Ascending aorta (tissue), 2 donors: ENCODE measurements around the gene ZFYVE21. TPM values are rescaled to one million over a fixed set of nuclear protein-coding genes. Genes with fewer than 3 reads are reported as not detected.

Experiments
- DNase-seq, 2 donors: peaks; one replicate each; pipeline ENCODE4 v3.0.0-alpha.2; 2019; ENCODE audit warnings: low spot score in 2 of 2
- H3K27ac ChIP-seq, 2 donors: fragments of 200-600 bp; sonication (generic); one replicate each; pipeline ENCODE4 v1.5.1; 2016 to 2017; ENCODE audit warnings: mild to moderate bottlenecking in 1 of 2
- H3K27me3 ChIP-seq: fragments of 200-600 bp; sonication (generic); one replicate; pipeline ENCODE4 v1.5.1; 2017
- H3K36me3 ChIP-seq, 2 donors: fragments of 200-600 bp; sonication (generic); one replicate each; pipeline ENCODE4 v1.5.1; 2016
- H3K4me1 ChIP-seq, 2 donors: fragments of 200-600 bp; sonication (generic); one replicate each; pipeline ENCODE4 v1.5.1; 2016 to 2017; ENCODE audit warnings: mild to moderate bottlenecking in 1 of 2
- H3K4me3 ChIP-seq, 2 donors: fragments of 200-600 bp; sonication (generic); one replicate each; pipeline ENCODE4 v1.5.1; 2016 to 2017; ENCODE audit warnings: mild to moderate bottlenecking in 1 of 2
- H3K9me3 ChIP-seq, 2 donors: fragments of 200-600 bp; sonication (generic); one replicate each; pipeline ENCODE4 v1.5.1; 2016
- CTCF ChIP-seq, 3 experiments: fragments of 200-600 bp in 2 of 3; fragments of 450-650 bp in 1 of 3; sonication (generic) in 2 of 3; IDR thresholded peaks; one replicate each; pipeline ENCODE4 v1.5.1; 2016 to 2019; ENCODE audit warnings: antibody characterized with exemption in 3 of 3, mild to moderate bottlenecking in 1 of 3, moderate library complexity in 1 of 3
- intact Hi-C: fragments of 100-400 bp; cut with DNase I; formaldehyde crosslinking; loops from one replicate; pipeline ENCODE4 v1.15.1; 2023
- total RNA-seq: library from RNA; depleted of rRNA; stranded (reverse); fragments of >200 nt; gene quantifications from one replicate; pipeline ENCODE4 v1.1.0, GENCODE V29; 2016

ZFYVE21 gene
- total RNA-seq, 1 donor from 2014 or later: 219 TPM

DNA sequence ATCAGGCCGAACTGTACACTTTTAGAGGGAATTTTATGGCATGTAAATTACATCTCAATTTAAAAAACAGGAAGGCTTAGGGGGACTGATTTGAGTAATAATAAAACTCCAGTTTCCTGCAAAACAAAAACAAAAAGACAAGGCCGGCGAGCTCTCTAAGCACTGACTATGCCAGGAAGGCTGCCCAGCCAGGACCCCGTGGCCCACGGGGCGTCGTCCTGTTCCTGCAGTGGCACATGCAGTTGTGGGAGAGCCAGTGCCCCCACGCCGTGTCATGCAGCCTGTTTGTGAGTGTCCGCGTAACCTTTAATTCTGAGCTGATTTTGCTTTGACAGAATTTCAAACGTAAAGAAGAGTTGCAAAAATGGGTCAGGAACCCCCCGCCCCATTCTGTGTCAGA lies 10.9 kb upstream of the ZFYVE21 start:
- H3K4me1 ChIP-seq: peaks cover 12 to 16% of the 10 kb centered on the region in 2 donors
- intact Hi-C loops: no loop called here

GRCh38 chr14:103705118-103705503 lies 10.5 kb upstream of the ZFYVE21 start:
- no peak for TF ChIP-seq CTCF (IDR thresholded peaks at IDR 0.05)
- Histone ChIP-seq H3K4me3 (no peak overlapping the region), H3K27ac (no peak overlapping the region), H3K36me3 (peaks cover 49 to 75% of the 10 kb centered on the region in 2 donors), H3K4me1 (peaks cover 9 to 12% of the 10 kb centered on the region in 2 donors), H3K9me3 (no peaks in the 10 kb centered on the region), H3K27me3 (no peaks in the 10 kb centered on the region)
- intact Hi-C loops: no loop called here
- DNase-seq: no peak

More for the DNA sequence above, 10.9 kb upstream of the ZFYVE21 start:
- no peak overlapping the region for H3K27ac ChIP-seq
- H3K27me3 ChIP-seq: no peaks in the 10 kb centered on the region
- peaks cover 50 to 78% of the 10 kb centered on the region in 2 donors for H3K36me3 ChIP-seq
- no peak for TF ChIP-seq CTCF (IDR thresholded peaks at IDR 0.05)
- H3K4me3 ChIP-seq: no peak overlapping the region
- H3K9me3 ChIP-seq: no peaks in the 10 kb centered on the region
- no peak for DNase-seq

DNA sequence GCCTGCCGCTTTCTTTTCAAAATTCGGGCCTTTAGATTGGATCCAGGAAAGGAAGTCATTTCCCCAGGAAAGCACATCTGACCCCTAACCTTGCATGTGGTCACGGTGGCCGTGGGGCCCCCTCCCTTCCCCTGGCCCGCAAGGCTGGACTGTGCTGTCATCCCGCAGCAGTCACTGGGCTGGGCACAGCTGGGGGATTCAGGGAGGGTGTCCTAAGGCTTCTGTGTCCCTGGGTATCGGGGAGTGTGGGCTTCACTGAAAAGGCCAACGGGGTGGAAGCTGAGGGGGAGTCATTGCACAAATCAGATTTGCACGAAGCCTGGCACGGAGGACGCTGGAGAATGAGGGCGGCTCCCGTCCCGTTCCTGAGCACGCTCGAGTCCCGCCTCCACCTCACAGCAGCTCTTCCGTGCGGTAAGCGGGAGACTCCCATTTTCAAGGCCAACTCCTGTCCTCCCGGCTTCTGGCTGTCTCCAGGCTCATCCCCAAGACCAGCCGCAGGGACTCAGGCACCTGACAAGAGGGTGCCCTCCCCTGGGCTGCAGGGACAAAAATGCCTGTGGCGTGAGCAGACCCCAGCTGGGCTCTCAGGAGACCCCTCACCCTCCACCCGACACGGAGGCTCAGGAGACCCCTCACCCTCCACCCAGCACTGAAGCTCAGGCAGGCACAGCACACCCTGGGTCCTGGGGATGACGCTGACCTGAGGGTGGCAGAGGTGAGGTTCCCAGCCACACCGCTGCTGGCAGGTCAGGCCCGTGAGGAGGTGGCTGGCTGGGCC lies 9.9 kb upstream of the ZFYVE21 start:
- DNase-seq: no peak
- H3K27me3 ChIP-seq: no peaks in the 10 kb centered on the region
- no peak overlapping the region for H3K4me3 ChIP-seq
- no peak overlapping the region for H3K27ac ChIP-seq
- intact Hi-C loops: no loop called here
- no peaks in the 10 kb centered on the region for H3K9me3 ChIP-seq
- TF ChIP-seq CTCF (IDR thresholded peaks at IDR 0.05): no peak
- H3K36me3 ChIP-seq: peaks cover 46 to 69% of the 10 kb centered on the region in 2 donors
- H3K4me1 ChIP-seq: peaks cover 7 to 9% of the 10 kb centered on the region in 2 donors

- DNase-seq: no peak
Measured at GRCh38 chr14:103706551-103707328, 8.9 kb upstream of the ZFYVE21 start.

More at GRCh38 chr14:103706551-103707328, 8.9 kb upstream of the ZFYVE21 start:
- peaks cover 40 to 59% of the 10 kb centered on the region in 2 donors for H3K36me3 ChIP-seq
- H3K27ac ChIP-seq: no peak overlapping the region
- no peak overlapping the region for H3K4me3 ChIP-seq
- H3K9me3 ChIP-seq: no peaks in the 10 kb centered on the region
- peaks cover 9 to 13% of the 10 kb centered on the region in 2 donors for H3K4me1 ChIP-seq
- no peaks in the 10 kb centered on the region for H3K27me3 ChIP-seq
- TF ChIP-seq CTCF (IDR thresholded peaks at IDR 0.05): no peak
- intact Hi-C loops: no loop called here
